IMR-90 (cell line): Measurements from ENCODE around the gene MMP10. TPM values are rescaled to one million over a fixed set of nuclear protein-coding genes. Genes with fewer than 3 reads are reported as not detected.
"Not testable (repeated sequence)": the region's sequence is repeated elsewhere in the genome, so short reads cannot be mapped to it uniquely, and the experiment has no call there.

Experiments used
- ATAC-seq: fragments of 200-7000 bp; cut with Tn5 transposase; 2 replicates; pipeline ENCODE4 v1.9.1; 2020; ENCODE audit warnings: low read depth, mild to moderate bottlenecking, moderate library complexity
- BruUV-seq: library from RNA; stranded (reverse); fragments of 400-500 nt; replicated peaks from 2 replicates; lab custom pipeline; 2021; lab: Mats Ljungman, UMichigan
- CTCF ChIA-PET: fragments of 300-600 bp; formaldehyde crosslinking; extraction: SDS; loops from one replicate; lab custom pipeline; 2021; ENCODE audit warnings: antibody characterized with exemption; lab: Yijun Ruan, JAX
- POLR2A ChIA-PET: fragments of 300-600 bp; sonication (Branson Sonifier 250); formaldehyde crosslinking; loops from one replicate; lab custom pipeline; 2022; ENCODE audit warnings: antibody characterized with exemption; ENCODE audit not compliant: unreplicated experiment; lab: Charles Lee
- DNase-seq: peaks from one replicate; pipeline ENCODE4 v3.0.0; 2013
- H2AFZ ChIP-seq: replicated peaks from 2 replicates; pipeline ENCODE3; 2013; ENCODE audit warnings: low read length, mild to moderate bottlenecking; ENCODE audit not compliant: poor library complexity
- H2AK5ac ChIP-seq: 2 replicates; pipeline ENCODE4 v1.6.1; 2013; ENCODE audit warnings: low read depth, low read length, inconsistent platforms
- H2AK9ac ChIP-seq: replicated peaks from 2 replicates; pipeline ENCODE3; 2013; ENCODE audit warnings: mild to moderate bottlenecking, low read depth, low read length, moderate library complexity; ENCODE audit not compliant: poor library complexity
- H2BK120ac ChIP-seq: 2 replicates; pipeline ENCODE4 v1.6.1; 2013; ENCODE audit warnings: low read depth, low read length, inconsistent platforms
- H2BK15ac ChIP-seq: 3 replicates; pipeline ENCODE4 v1.6.1; 2013; ENCODE audit warnings: low read depth, low read length, inconsistent platforms
- H2BK20ac ChIP-seq: 2 replicates; pipeline ENCODE4 v1.6.1; 2013; ENCODE audit warnings: low read depth, mild to moderate bottlenecking, inconsistent platforms, low read length, moderate library complexity
- H2BK5ac ChIP-seq: 2 replicates; pipeline ENCODE4 v1.6.1; 2013; ENCODE audit warnings: mild to moderate bottlenecking, low read depth, low read length, inconsistent platforms; ENCODE audit not compliant: poor library complexity, severe bottlenecking
- H3K14ac ChIP-seq: replicated peaks from 2 replicates; pipeline ENCODE4 v1.6.1; 2013; ENCODE audit warnings: low read depth, low read length, inconsistent platforms
- H3K18ac ChIP-seq: 2 replicates; pipeline ENCODE4 v1.6.1; 2013; ENCODE audit warnings: low read depth, low read length, control low read depth
- H3K23ac ChIP-seq: 2 replicates; pipeline ENCODE4 v1.6.1; 2013; ENCODE audit warnings: low read depth, low read length, inconsistent platforms
- H3K27ac ChIP-seq: 2 replicates; pipeline ENCODE4 v1.5.1; 2013; ENCODE audit warnings: mild to moderate bottlenecking, control low read depth, low read length; ENCODE audit not compliant: insufficient read depth
- H3K27me3 ChIP-seq: 2 replicates; pipeline ENCODE4 v1.6.1; 2013; ENCODE audit warnings: low read length; ENCODE audit not compliant: control insufficient read depth, insufficient read depth
- H3K36me3 ChIP-seq: 2 replicates; pipeline ENCODE4 v1.6.1; 2013; ENCODE audit warnings: low read length, mixed read lengths; ENCODE audit not compliant: control insufficient read depth, insufficient read depth
- H3K4ac ChIP-seq: 2 replicates; pipeline ENCODE4 v1.6.1; 2013; ENCODE audit warnings: low read depth, low read length, inconsistent platforms
- H3K4me1 ChIP-seq: 2 replicates; pipeline ENCODE4 v1.6.1; 2013; ENCODE audit warnings: low read length, mixed read lengths; ENCODE audit not compliant: control insufficient read depth, insufficient read depth
- H3K4me2 ChIP-seq: 2 replicates; pipeline ENCODE4 v1.6.1; 2013; ENCODE audit warnings: low read depth, mild to moderate bottlenecking, control low read depth, low read length, moderate library complexity
- H3K4me3 ChIP-seq: 2 replicates; pipeline ENCODE4 v1.5.1; 2013; ENCODE audit warnings: low read depth, mild to moderate bottlenecking, control low read depth, low read length, moderate library complexity; ENCODE audit not compliant: insufficient read depth
- H3K56ac ChIP-seq: 2 replicates; pipeline ENCODE4 v1.6.1; 2013; ENCODE audit warnings: low read length, inconsistent platforms; ENCODE audit not compliant: insufficient read depth; ENCODE audit errors: extremely low read depth
- H3K79me1 ChIP-seq, 2 experiments: 2 replicates each; pipeline ENCODE4 v1.6.1; 2013; ENCODE audit warnings: low read length in 2 of 2, inconsistent platforms in 1 of 2, low read depth in 1 of 2
- H3K9ac ChIP-seq: 2 replicates; pipeline ENCODE4 v1.6.1; 2013; ENCODE audit warnings: low read depth, low read length, control low read depth
- H3K9me1 ChIP-seq: 2 replicates; pipeline ENCODE4 v1.6.1; 2013; ENCODE audit warnings: low read length, inconsistent platforms; ENCODE audit not compliant: insufficient read depth
- H3K9me3 ChIP-seq: 2 replicates; pipeline ENCODE4 v1.6.1; 2013; ENCODE audit warnings: low read length; ENCODE audit not compliant: control insufficient read depth, insufficient read depth
- H4K20me1 ChIP-seq: 2 replicates; pipeline ENCODE4 v1.6.1; 2013; ENCODE audit warnings: low read length, inconsistent platforms; ENCODE audit not compliant: insufficient read depth
- H4K5ac ChIP-seq: 2 replicates; pipeline ENCODE4 v1.6.1; 2013; ENCODE audit warnings: mild to moderate bottlenecking, low read depth, low read length, control low read depth
- H4K8ac ChIP-seq, 2 experiments: 2 replicates each; pipeline ENCODE4 v1.6.1; 2013; ENCODE audit warnings: low read depth in 2 of 2, low read length in 2 of 2, control low read depth in 1 of 2, inconsistent platforms in 1 of 2
- H4K91ac ChIP-seq: 2 replicates; pipeline ENCODE4 v1.6.1; 2013; ENCODE audit warnings: low read depth, low read length, inconsistent platforms; ENCODE audit not compliant: insufficient read depth
- WGBS, 2 experiments: methylation state at CpG; one replicate each; pipeline versions ENCODE4 v1.1.5 to v1.1.7; 2013; ENCODE audit warnings: missing lambda C conversion rate in 2 of 2; ENCODE audit not compliant: insufficient read length in 1 of 2; ENCODE audit errors: extremely low coverage in 2 of 2; 5-methylcytosine and 5-hydroxymethylcytosine counted together
- dilution Hi-C: fragments of 300-500 bp; cut with HindIII; formaldehyde crosslinking; loops from one replicate; pipeline ENCODE4 v1.14.3; 2018; ENCODE audit warnings: low sequenced_read_pairs; ENCODE audit not compliant: unreplicated experiment
- in situ Hi-C: fragments of 300-500 bp; cut with MboI; formaldehyde crosslinking; loops from 3 replicates; pipeline ENCODE4 v1.14.3; 2019; ENCODE audit warnings: low sequenced_read_pairs, inconsistent platforms, mixed read lengths
- intact Hi-C: fragments of 100-400 bp; cut with micrococcal nuclease; formaldehyde crosslinking; loops from 2 replicates; pipeline ENCODE4 v1.10.0; 2022
- polyA plus RNA-seq, 3 experiments: library from polyadenylated mRNA; depleted of rRNA; stranded (reverse); fragments of >200 nt; gene quantifications; 2 replicates each; pipeline ENCODE4 v1.2.3, GENCODE V29; 2012; ENCODE audit warnings: low replicate concordance in 1 of 3
- total RNA-seq: library from RNA; depleted of rRNA; stranded (reverse); fragments of >200 nt; gene quantifications from 2 replicates; pipeline ENCODE4 v1.2.3, GENCODE V29; 2012

Gene MMP10
- total and polyA plus RNA-seq, 2 of the 4 experiments (the other 2 are of a cell fraction): not detected

DNA sequence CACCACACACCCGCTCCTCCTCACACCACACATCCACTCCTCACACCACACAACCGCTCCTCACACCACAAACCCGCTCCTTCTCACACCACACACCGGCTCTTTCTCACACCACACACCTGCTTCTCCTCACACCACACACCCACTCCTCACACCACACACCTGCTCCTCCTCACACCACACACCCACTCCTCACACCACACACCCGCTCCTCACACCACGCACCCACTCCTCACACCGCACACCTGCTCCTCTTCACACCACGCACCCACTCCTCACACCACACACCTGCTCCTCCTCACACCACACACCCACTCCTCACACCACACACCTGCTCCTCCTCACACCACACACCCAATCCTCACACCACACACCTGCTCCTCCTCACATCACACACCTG is 49.5 kb downstream of the MMP10 start:
- H3K9me1 ChIP-seq, H3K4me2 ChIP-seq, H3K36me3 ChIP-seq, CTCF ChIA-PET, H3K79me1 ChIP-seq, H3K9me3 ChIP-seq, H3K18ac ChIP-seq, H3K23ac ChIP-seq, dilution Hi-C loops, BruUV-seq, H3K56ac ChIP-seq, POLR2A ChIA-PET, H3K9ac ChIP-seq, ATAC-seq, intact Hi-C loops, H3K4me3 ChIP-seq, H4K20me1 ChIP-seq, H3K27ac ChIP-seq, in situ Hi-C loops, DNase-seq, H4K5ac ChIP-seq: not testable (repeated sequence)
- Histone ChIP-seq H3K27me3 (peaks cover 11% of the 10 kb centered on the region), H2BK120ac (peak overlapping the region; percentile 87), H3K4me1 (peaks cover 14% of the 10 kb centered on the region), H4K91ac (peak overlapping the region; percentile 34; the same call in 1 of the 2 replicates), H3K4ac (peak overlapping the region; percentile 90), H3K14ac (peak overlapping the region; percentile 72), H2BK15ac (peak overlapping the region; percentile 98; the same call in 1 of the 3 replicates), H2AK9ac (peak overlapping the region; percentile 63), H4K8ac (peak overlapping the region in 1 of 2 experiments; percentile 69; a peak in 1 of 4 replicates), H2AK5ac (peak overlapping the region; percentile 100), H2AFZ (peak overlapping the region; percentile 64), H2BK20ac (peak overlapping the region; percentile 73; the same call in 1 of the 2 replicates), H2BK5ac (peak overlapping the region; percentile 74)
- WGBS, 2 experiments: 27 to 88% methylated on average over 2 to 5 of the region's 8 CpGs
